Astrocyte (in vitro differentiated cells and primary cell): ENCODE data around the gene KCTD15. TPM values are rescaled to one million over a fixed set of nuclear protein-coding genes. Genes with fewer than 3 reads are reported as not detected.

ENCODE experiments used
- DNase-seq: peaks from one replicate; pipeline ENCODE4 v3.0.0-alpha.2; 2010; ENCODE audit warnings: low read depth
- FAIRE-seq: peaks from 2 replicates; lab custom pipeline; 2011; peaks lifted over from hg19 to GRCh38; lab: Jason Lieb, UNC
- H2AFZ ChIP-seq: 2 replicates; pipeline ENCODE4 v1.6.0; 2012; ENCODE audit warnings: low read depth, low read length, inconsistent platforms
- H3K27ac ChIP-seq: 2 replicates; pipeline ENCODE4 v1.5.1; 2011; ENCODE audit warnings: low read depth, low read length, inconsistent platforms
- H3K27me3 ChIP-seq: 2 replicates; pipeline ENCODE4 v1.6.0; 2011; ENCODE audit warnings: low read length, inconsistent platforms; ENCODE audit not compliant: insufficient read depth
- H3K36me3 ChIP-seq: 2 replicates; pipeline ENCODE4 v1.5.1; 2011; ENCODE audit warnings: low read length, inconsistent platforms; ENCODE audit not compliant: insufficient read depth
- H3K4me1 ChIP-seq: 2 replicates; pipeline ENCODE4 v1.5.1; 2011; ENCODE audit warnings: low read length, inconsistent platforms; ENCODE audit not compliant: insufficient read depth
- H3K4me2 ChIP-seq: 2 replicates; pipeline ENCODE4 v1.6.0; 2012; ENCODE audit warnings: low read length, inconsistent platforms
- H3K4me3 ChIP-seq: 2 replicates; pipeline ENCODE4 v1.5.1; 2011; ENCODE audit warnings: low read depth, mild to moderate bottlenecking, low read length, inconsistent platforms; ENCODE audit not compliant: insufficient read depth
- H3K79me2 ChIP-seq: 2 replicates; pipeline ENCODE4 v1.6.0; 2012; ENCODE audit warnings: mild to moderate bottlenecking, low read length, inconsistent platforms; ENCODE audit not compliant: insufficient read depth
- H3K9ac ChIP-seq: 2 replicates; pipeline ENCODE4 v1.6.0; 2012; ENCODE audit warnings: mild to moderate bottlenecking, low read length, inconsistent platforms
- H3K9me3 ChIP-seq: 2 replicates; pipeline ENCODE4 v1.5.1; 2012; ENCODE audit warnings: low read depth, mild to moderate bottlenecking, low read length, inconsistent platforms; ENCODE audit not compliant: insufficient read depth
- H4K20me1 ChIP-seq: 2 replicates; pipeline ENCODE4 v1.6.0; 2012; ENCODE audit warnings: low read length, inconsistent platforms; ENCODE audit not compliant: insufficient read depth
- H3K27ac Mint-ChIP-seq: one replicate; pipeline ENCODE4 v1.8.0; 2021; ENCODE audit warnings: mild to moderate bottlenecking, mixed read lengths; ENCODE audit not compliant: unreplicated experiment
- H3K27me3 Mint-ChIP-seq: one replicate; pipeline ENCODE4 v1.8.0; 2021; ENCODE audit warnings: low read depth, mixed read lengths; ENCODE audit not compliant: unreplicated experiment
- H3K36me3 Mint-ChIP-seq: one replicate; pipeline ENCODE4 v1.8.0; 2021; ENCODE audit warnings: low read depth, mixed read lengths; ENCODE audit not compliant: unreplicated experiment
- H3K4me1 Mint-ChIP-seq: one replicate; pipeline ENCODE4 v1.8.0; 2021; ENCODE audit warnings: low read depth, mixed read lengths; ENCODE audit not compliant: unreplicated experiment
- H3K4me3 Mint-ChIP-seq: one replicate; pipeline ENCODE4 v1.8.0; 2021; ENCODE audit warnings: mild to moderate bottlenecking, moderate library complexity, mixed read lengths; ENCODE audit not compliant: unreplicated experiment
- H3K9me3 Mint-ChIP-seq: one replicate; pipeline ENCODE4 v1.8.0; 2021; ENCODE audit warnings: mild to moderate bottlenecking, mixed read lengths; ENCODE audit not compliant: unreplicated experiment
- EZH2 ChIP-seq: IDR thresholded peaks from 2 replicates; pipeline ENCODE4 v1.6.1; 2012; ENCODE audit warnings: mild to moderate bottlenecking, low read length, inconsistent platforms; ENCODE audit not compliant: insufficient read depth
- total RNA-seq: library from RNA; stranded (reverse); gene quantifications from 2 replicates; pipeline ENCODE4 v1.2.1, GENCODE V29; 2021
- TF ChIP-seq, protein P1 (sequence below): IDR thresholded peaks from 2 replicates; pipeline ENCODE4 v1.5.1; 2011; ENCODE audit warnings: low read depth, mild to moderate bottlenecking, inconsistent platforms, low read length, moderate library complexity; ENCODE audit not compliant: insufficient read depth

KCTD15 gene
- total RNA-seq, 1 donor from 2014 or later: 43.3 TPM

DNA sequence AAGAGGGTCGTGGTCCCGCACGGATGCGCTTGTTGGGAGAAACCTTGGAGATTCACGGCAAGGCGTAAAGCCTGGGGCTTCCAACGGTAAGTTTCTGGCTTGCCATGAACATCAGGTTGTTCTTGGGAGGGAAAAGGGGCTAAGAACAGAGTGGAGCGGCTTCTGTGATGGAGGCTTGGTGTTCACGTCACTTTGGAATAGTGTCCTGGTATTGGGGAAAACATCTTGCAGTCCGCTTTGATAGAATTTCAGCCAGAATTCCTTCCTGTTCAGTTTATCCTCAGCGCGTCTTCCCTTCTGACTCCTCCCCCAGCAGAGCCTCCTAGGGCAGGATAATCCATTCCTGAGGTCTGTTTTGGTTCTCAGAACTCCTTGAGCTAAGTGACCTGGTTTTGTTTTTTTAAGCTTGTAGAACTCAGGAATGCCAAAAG lies 2.0 kb downstream of the KCTD15 start:
- Histone ChIP-seq H3K9ac (peak overlapping the region; percentile 61), H3K27ac (no peak overlapping the region)

GRCh38 chr19:33799476-33799875 lies 2.8 kb downstream of the KCTD15 start:
- Histone ChIP-seq H3K9ac (no peak overlapping the region), H3K4me3 (no peak overlapping the region), H3K9me3 (no peaks in the 10 kb centered on the region), H3K79me2 (peaks cover 67% of the 10 kb centered on the region), H3K36me3 (peaks cover 24% of the 10 kb centered on the region), H4K20me1 (peaks cover 62% of the 10 kb centered on the region), H3K4me1 (peaks cover 13% of the 10 kb centered on the region), H3K4me2 (peak overlapping the region; percentile 94), H3K27ac (no peak overlapping the region), H2AFZ (no peak overlapping the region), H3K27me3 (no peaks in the 10 kb centered on the region)
- peaks cover 8% of the 10 kb centered on the region for H3K36me3 Mint-ChIP-seq
- FAIRE-seq: no peak
- no peak overlapping the region for H3K27ac Mint-ChIP-seq
- peaks cover 17% of the 10 kb centered on the region for H3K4me1 Mint-ChIP-seq
- no peaks in the 10 kb centered on the region for H3K9me3 Mint-ChIP-seq
- H3K4me3 Mint-ChIP-seq: peak overlapping the region; percentile 91
- TF ChIP-seq, protein P1, sequence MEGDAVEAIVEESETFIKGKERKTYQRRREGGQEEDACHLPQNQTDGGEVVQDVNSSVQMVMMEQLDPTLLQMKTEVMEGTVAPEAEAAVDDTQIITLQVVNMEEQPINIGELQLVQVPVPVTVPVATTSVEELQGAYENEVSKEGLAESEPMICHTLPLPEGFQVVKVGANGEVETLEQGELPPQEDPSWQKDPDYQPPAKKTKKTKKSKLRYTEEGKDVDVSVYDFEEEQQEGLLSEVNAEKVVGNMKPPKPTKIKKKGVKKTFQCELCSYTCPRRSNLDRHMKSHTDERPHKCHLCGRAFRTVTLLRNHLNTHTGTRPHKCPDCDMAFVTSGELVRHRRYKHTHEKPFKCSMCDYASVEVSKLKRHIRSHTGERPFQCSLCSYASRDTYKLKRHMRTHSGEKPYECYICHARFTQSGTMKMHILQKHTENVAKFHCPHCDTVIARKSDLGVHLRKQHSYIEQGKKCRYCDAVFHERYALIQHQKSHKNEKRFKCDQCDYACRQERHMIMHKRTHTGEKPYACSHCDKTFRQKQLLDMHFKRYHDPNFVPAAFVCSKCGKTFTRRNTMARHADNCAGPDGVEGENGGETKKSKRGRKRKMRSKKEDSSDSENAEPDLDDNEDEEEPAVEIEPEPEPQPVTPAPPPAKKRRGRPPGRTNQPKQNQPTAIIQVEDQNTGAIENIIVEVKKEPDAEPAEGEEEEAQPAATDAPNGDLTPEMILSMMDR: no peak
- TF ChIP-seq EZH2: no peak
- DNase-seq: no peak
- H3K27me3 Mint-ChIP-seq: no peaks in the 10 kb centered on the region

More for the DNA sequence above, 2.0 kb downstream of the KCTD15 start:
- no peaks in the 10 kb centered on the region for H3K27me3 Mint-ChIP-seq
- DNase-seq: peak; percentile 50
- Histone ChIP-seq H3K4me1 (peaks cover 15% of the 10 kb centered on the region), H3K79me2 (peaks cover 59% of the 10 kb centered on the region), H3K36me3 (peaks cover 18% of the 10 kb centered on the region), H3K27me3 (no peaks in the 10 kb centered on the region), H2AFZ (peak overlapping the region; percentile 70), H3K9me3 (no peaks in the 10 kb centered on the region), H4K20me1 (peaks cover 54% of the 10 kb centered on the region), H3K4me3 (peak overlapping the region; percentile 67), H3K4me2 (peak overlapping the region; percentile 94)
- TF ChIP-seq, protein P1: no peak
- no peak for TF ChIP-seq EZH2
- no peaks in the 10 kb centered on the region for H3K9me3 Mint-ChIP-seq
- peaks cover 8% of the 10 kb centered on the region for H3K36me3 Mint-ChIP-seq
- peak overlapping the region; percentile 91 for H3K4me3 Mint-ChIP-seq
- peaks cover 17% of the 10 kb centered on the region for H3K4me1 Mint-ChIP-seq
- no peak for FAIRE-seq
- H3K27ac Mint-ChIP-seq: peak overlapping the region; percentile 91

- peaks cover 24% of the 10 kb centered on the region for H3K36me3 ChIP-seq
- FAIRE-seq (no peak), DNase-seq (no peak)
- peaks cover 69% of the 10 kb centered on the region for H4K20me1 ChIP-seq
- H3K4me3 ChIP-seq: no peak overlapping the region
- H2AFZ ChIP-seq: no peak overlapping the region
- no peak for TF ChIP-seq EZH2
- TF ChIP-seq, protein P1: no peak
- no peaks in the 10 kb centered on the region for H3K9me3 Mint-ChIP-seq
- peaks cover 7% of the 10 kb centered on the region for H3K4me1 ChIP-seq
- H3K27ac Mint-ChIP-seq: peak overlapping the region; percentile 55
- no peaks in the 10 kb centered on the region for H3K9me3 ChIP-seq
- H3K9ac ChIP-seq: no peak overlapping the region
- H3K27me3 ChIP-seq: no peaks in the 10 kb centered on the region
- peak overlapping the region; percentile 94 for H3K4me2 ChIP-seq
- H3K36me3 Mint-ChIP-seq: peaks cover 10% of the 10 kb centered on the region
- H3K27me3 Mint-ChIP-seq: no peaks in the 10 kb centered on the region
- peaks cover 74% of the 10 kb centered on the region for H3K79me2 ChIP-seq
- H3K4me3 Mint-ChIP-seq: no peak overlapping the region
- H3K27ac ChIP-seq: no peak overlapping the region
- H3K4me1 Mint-ChIP-seq: peaks cover 17% of the 10 kb centered on the region
These were observed 3.5 kb downstream of the KCTD15 start for GRCh38 chr19:33800012-33800680.
